Measurements from ENCODE around the gene TRIM7.
"Not testable (repeated sequence)": the region's sequence is repeated elsewhere in the genome, so short reads cannot be mapped to it uniquely, and the experiment has no call there.

TRIM7 gene

DNA sequence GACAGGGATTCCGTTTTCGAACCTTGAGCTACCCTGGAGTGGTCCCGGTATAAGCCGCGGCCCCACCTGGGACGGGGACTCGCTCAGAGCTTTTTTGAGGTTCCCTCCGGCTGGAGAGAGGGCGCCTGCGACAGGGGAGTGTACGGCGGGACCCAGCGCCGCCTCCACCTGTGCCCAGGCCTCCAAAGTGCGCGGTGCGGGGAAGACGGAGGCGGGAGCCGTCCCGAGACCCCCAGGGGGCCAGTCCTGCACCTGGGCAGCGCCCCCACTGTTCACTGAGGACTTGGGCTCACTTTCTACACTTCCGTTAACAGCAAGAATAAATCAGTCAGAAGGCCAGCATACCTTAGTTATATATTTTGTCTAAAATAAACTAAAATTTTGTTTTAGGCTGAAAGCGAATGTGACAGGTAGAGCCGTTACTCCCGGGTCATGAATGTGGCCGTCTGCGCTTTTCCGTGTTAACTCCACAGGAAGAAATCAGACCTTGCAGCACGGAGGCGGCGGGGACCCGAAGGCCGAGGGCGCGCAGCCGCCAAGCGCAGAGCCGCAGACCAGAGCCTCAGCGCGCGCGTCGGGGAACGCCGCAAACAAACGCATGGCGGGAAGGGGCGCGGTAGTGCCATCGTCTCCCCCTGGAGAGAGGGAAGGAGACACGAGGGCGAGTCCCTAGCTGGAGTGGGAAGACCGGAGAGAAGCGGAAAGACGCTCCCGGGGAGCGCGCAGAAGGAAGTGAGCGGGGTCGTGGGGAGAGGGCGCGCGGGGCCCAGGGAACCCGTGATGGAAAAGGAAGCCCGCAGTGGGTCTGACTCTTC lies 14.1 kb downstream of the TRIM7 start:
- peak; percentile 60 for DNase-seq

- DNase-seq, result peak; percentile 64
These were observed 14.9 kb downstream of the TRIM7 start for GRCh38 chr5:181189962-181190710.

- DNase-seq, result peak; percentile 64
These were observed 15.5 kb downstream of the TRIM7 start for GRCh38 chr5:181189363-181189961.

DNA sequence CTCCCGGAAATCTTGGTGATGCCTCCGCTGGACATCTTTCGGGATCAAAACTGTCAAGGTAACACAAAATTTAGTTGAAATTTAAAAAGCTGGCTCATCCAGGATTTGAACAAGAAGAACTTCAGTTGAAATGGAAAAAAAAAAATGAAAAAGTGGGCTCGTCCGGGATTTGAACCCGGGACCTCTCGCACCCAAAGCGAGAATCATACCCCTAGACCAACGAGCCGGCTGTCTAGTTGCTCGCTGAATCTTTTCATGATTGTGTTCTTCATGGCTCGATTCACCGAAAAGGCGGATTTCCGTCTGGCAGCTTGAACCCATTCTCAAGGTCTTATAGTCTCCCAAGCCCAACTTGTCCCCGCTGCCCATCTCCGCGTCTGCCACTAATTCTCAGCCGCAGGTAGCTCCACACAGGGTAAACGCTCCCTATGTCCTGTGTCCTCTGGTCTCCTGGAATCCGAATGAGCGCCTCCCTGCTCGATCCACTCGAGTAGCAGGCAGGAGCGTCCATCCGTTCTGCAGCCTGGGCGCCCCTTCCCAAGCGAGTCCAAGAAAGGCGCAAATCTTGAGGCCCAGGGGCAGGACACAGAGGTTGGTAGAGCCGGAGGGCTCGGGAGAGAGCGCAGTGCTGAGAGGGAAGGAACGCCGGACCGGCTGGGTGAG lies 16.2 kb downstream of the TRIM7 start:
- DNase-seq, result peak; percentile 74

DNA sequence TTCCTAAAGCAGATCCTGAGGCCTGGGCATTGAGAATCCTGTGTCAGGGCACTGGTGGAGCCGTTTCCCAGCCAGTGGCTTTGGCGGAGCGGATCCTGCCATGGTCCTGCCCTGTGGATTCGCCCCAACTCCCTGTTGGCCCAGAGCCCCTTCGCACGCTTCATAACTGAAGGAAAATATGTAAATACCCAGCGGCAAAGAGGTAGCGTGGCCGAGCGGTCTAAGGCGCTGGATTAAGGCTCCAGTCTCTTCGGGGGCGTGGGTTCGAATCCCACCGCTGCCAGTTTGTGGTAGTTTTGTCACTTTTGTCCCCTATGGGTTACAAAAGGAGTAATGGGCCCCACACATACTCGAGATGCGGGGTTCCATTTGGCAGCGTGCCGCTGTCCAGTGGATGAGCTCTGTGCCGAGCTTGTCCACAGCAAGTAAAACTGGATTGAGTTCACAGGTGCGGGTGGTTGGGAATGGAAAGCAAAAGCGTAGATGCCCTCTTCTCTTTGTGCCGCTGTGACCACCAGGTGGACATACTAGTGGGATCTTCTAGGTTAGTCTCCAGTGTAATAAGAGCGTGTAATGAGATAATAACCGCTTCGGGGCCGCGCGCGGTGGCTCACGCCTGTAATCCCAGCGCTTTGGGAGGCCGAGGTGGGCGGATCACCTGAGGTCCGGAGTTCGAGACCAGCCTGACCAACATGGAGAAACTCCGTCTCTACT lies 17.3 kb downstream of the TRIM7 start:
- peak; percentile 52 for DNase-seq

DNA sequence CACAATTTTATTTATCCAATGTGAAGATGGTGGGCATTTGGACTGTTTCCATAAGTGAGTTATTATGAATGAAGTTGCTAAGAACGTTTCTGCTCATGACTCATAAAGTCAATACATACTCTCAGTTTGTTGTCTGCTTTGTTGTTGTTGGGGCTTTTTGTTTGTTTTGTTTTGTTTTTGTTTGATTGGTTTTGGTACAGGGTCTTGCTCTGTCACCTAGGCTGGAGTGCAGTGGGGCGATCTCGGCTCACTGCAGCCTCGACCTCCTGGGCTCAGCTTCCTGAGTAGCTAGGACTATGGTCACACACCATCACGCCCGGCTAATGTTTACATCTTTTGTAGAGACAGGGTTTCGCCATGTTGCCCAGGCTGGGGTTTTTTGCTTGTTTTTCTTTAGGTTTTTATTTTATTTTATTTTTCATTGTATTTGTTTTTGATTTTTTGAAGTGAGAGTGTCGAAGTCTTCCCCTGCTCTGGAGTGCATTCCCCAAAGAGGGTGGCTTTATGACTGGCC lies 18.0 kb downstream of the TRIM7 start:
- no peak for DNase-seq

GRCh38 chr5:181186022-181186421 lies 19.0 kb downstream of the TRIM7 start:
- no peak for DNase-seq

GRCh38 chr5:181185560-181185959 lies 19.4 kb downstream of the TRIM7 start:
- DNase-seq, result no peak

DNA sequence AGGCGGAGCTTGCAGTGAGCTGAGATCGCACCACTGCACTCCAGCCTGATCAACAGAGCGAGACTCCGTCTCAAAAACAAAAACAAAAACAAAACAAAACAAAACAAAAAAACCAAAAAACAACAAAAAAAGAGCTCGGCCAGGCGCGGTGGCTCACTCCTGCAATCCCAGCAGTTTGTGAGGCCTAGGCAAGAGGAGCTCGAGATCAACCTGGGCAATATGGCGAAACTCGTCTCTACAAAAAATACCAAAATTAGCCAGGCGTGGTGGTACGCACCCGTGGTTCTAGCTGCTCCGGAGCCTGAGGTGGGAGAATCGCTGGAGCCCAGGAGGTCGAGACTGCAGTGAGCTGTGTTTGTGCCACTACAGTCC lies 20.2 kb downstream of the TRIM7 start:
- no peak for DNase-seq

DNA sequence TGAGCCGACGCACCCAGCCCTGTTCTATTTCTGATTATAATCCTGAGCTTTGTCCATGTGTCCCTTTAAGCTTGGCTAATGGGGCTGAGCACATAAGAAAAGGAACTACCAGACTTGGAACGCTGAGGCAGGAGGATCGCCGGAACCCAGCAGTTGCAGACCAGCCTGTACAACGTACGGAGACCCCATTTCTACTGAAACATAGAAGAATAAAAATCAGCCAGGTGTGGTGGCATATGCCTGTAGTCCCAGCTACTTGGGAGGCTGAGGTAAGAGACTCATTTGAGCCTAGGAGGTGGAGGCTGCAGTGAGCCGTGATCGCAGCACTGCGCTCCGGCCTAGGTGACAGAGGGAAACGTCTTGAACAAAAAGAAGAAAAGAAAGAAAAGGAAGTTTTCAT lies 22.3 kb downstream of the TRIM7 start:
- no peak for DNase-seq

DNA sequence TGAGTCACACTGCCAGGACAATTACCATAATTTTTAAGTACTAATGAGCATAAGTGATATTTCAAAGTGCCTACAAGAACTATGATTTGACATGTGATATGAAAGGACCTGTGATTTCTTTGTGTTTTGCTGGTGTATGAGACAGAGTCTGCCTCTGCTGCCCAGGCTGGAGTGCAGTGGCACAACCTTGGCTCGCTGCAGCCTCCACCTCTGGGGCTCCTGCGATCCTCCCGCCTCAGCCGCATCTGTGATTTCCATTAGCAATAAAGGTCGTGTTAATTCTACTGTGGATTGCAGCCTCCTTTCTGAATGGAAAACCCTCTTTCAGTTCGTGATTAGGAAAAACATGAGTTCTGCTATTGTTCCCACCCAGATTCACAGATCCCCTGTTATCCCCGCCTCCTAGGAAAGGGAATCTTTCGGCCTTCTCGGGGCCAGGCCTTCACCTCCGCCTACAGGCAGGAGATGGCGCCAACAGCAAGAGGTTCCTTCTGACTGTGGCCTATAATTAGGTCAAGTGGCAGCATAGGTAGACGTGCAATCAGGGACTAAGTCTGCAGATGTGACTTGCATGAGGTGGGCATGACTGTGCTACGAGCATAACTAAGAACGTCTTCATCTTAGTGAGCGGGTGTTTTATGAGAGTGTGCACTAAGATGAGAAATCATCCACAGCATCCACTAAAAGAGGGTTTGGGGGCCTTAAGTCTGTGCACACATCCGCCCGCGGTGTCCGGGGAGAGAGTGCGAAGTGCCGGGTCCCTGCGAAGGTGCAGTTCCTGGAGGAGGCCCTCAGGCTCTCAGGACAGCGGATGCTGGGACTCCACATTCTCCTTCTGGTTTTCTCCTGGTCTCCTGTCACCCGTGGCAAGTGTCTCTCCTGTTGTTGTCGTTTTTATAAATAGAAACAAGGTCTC lies 23.1 kb downstream of the TRIM7 start:
- DNase-seq, result peak; percentile 70

GRCh38 chr5:181177559-181177958 lies 27.4 kb downstream of the TRIM7 start:
- not testable (repeated sequence) for DNase-seq

GRCh38 chr5:181176254-181176952 lies 28.6 kb downstream of the TRIM7 start:
- DNase-seq, result no peak

DNA sequence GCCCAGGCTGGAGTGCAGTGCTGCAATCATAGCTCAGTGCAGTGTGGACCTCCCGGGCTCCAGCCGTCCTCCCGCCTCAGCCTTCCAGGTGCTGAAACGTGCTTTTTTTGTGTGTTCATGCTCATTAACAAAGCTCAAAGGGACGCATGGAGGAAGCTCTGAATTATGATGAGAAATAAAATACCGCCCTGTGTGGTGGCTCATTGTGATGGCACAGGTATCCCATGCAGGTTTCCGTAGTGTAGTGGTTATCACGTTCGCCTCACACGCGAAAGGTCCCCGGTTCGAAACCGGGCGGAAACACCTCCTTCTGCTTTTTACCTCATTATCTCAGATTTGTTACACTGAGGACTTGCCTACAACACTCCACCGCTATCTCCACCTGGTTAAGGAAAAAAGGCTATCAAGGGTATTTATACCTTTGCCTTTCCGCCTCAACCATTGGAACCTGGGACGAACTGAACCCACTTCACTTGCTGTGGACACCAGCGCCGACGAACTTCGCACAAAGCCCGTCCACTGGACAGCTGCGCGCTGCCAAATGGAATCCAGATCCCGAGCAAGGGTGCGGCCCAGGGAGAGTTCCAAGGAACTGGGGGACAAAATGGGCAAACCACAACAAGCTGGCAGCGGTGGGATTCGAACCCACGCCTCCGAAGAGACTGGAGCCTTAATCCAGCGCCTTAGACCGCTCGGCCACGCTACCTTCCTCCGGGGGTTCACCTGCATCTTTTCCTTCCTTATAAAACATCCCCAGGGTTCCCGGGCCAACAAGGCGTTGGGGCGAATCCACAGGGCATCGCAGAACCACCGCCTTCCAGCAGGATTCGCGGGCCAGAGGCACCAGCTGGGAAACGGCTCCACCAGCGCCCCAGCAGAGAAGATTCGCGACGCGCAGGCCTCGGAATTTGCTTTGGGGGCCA lies 31.3 kb downstream of the TRIM7 start:
- DNase-seq, result peak; percentile 57

- DNase-seq, result peak; percentile 79
These were observed 32.0 kb downstream of the TRIM7 start for GRCh38 chr5:181173027-181173419.

GRCh38 chr5:181171782-181172181 lies 33.2 kb downstream of the TRIM7 start:
- no peak for DNase-seq

DNA sequence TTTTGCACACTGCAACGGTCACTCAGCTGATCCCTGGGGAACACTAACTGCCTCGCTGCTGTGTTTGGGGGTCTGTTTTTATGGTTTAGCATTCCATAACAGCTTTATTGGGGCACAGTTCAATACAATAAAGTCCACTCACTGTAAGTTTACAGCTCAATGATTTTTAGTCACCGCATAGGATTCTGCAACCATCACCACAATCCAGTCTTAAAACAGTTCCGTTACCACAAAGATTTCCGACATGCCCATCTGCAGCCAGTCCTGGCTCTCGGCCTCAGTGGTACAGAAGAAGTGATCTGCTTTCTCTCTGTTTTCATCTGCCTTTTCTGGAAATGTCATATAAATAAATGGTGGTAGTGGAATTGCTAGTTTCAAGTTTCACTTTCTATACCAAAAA lies 34.0 kb downstream of the TRIM7 start:
- no peak for DNase-seq

DNA sequence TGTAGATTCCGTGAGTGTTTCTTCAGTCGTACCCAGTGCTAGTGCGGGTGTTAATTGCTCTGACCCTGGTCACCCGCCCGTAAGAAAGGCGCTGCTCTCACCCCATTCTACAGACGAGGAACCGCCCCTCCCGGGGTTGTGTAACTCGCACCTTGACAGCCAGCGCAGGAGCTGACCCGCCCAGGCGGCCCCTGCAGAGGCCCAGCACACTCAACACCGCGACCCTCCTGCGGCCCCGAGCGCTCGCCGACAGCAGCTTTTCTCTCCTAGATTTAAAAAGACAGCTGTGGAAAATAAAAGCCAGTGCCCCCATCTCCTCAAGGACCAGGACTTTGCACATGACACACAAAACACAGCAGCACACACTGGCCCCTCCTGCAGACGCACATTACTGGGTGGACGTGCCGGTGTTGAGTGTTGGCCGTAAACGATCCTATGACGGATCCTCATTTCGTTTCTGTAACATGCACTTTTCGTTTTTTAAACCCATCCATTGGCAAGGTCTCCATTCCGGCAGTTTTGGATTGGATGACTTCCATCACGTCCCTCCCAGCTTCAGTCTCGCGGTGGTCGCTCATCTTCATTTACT lies 34.7 kb downstream of the TRIM7 start:
- no peak for DNase-seq

Data from activated T-cell treated with anti-CD3 and anti-CD28 coated beads, Interleukin-2, amount 50 U/mL, for 1 hour (primary cell).